Stromal cell of bone marrow (primary cell): ENCODE measurements around the gene CFAP20.

ENCODE experiments used
- DNase-seq: peaks from one replicate; pipeline ENCODE4 v3.0.0-alpha.2; 2012; ENCODE audit warnings: low read depth

CFAP20 gene

DNA sequence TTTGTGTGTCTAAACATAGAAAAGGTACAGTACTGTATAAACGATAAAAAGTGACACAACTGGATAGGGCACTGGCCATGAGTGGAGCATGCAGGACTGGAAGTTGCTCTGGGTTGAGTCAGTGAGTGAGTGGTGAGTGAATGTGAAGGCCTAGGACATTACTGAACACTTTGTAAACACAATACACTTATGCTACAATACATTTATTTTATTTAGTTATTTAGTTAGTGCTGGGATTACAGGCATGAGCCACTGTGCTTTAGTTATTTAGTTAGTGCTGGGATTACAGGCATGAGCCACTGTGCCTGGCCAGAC lies 4.6 kb downstream of the CFAP20 start:
- no peak for DNase-seq

DNA sequence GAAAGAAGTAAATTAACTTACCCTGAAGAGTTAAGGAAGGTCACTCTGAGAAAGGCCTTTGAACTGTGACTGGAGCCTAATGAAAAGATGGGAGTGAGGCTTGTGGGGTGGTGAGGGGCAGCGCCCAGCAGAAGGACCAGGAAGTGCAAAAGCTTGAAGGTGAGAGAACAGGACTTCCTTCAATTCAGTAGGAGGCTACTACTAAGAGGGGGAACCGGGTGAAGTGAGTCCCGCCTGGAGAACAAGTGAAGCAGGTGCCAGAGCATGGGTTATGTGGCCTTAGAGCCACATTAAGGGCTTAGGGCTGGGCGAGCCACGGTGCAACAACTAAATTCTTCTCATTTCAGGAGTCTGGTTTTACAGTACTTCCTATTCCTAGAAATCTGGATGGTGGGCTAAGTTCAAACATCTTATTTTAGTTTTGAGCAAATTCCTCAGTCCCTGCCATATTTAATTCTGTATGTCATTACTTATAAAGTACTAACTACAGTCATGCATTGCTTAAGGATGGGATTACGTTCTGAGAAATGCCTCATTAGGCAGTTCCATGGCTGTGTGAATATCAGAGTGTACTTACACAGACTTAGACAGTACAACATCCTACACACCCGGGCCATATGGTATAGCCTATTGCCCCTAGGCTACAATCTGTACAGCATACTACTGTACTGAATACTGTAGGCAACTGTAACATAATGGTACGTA lies 5.1 kb downstream of the CFAP20 start:
- no peak for DNase-seq

DNA sequence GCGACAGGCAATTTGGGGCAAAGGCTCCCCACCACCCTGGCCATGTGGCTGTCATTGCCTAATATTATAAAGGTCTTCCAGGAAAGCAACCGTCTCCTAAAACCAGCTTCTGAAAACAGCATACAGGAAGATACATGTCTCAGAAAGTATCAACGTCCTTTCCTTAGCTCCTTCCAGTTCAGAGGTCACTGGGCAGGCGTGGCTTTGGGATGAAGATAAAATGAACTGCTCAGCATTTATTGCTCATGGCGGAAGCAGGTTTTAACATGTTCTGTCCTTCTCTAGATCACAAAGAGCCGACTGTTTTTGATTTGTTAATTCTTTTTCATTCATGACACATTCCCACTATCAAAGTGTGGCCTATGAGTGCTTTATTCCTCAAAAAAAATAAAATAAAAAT lies 8.0 kb downstream of the CFAP20 start:
- no peak for DNase-seq

DNA sequence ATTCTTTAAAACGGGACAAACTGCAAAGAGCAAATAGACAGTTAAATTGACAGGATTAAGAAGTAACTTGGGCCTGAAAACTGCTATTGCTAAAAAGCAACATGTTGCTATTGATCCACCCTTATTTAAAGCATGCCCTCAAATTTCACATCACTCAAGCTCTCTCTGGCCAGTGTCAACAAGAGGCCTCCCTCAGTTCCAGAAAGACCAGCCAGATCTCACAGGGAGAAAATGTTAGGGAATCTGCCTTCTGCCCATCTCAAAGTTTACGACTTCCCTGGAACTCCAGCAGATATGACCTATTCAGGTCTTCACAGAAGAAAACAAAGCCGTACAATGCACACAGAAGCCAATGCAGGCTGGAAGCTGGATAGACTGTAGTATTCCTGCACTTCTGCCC lies 8.9 kb downstream of the CFAP20 start:
- DNase-seq: no peak

DNA sequence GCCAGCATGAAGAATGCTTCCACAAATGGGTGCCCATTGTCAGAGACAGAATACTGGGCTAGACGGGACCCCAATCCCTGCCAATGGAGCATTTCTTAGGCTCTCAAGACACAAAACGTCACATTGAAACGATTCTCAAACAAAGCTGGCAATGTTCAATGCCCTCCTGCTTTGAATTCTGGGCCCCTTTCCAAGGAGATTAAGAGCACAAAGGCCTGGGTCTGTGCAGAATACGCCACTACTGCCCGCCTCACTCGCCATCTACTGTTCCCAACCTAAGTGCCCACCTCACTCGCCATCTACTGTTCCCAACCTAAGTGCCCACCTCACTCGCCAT lies 9.7 kb downstream of the CFAP20 start:
- DNase-seq: no peak

DNA sequence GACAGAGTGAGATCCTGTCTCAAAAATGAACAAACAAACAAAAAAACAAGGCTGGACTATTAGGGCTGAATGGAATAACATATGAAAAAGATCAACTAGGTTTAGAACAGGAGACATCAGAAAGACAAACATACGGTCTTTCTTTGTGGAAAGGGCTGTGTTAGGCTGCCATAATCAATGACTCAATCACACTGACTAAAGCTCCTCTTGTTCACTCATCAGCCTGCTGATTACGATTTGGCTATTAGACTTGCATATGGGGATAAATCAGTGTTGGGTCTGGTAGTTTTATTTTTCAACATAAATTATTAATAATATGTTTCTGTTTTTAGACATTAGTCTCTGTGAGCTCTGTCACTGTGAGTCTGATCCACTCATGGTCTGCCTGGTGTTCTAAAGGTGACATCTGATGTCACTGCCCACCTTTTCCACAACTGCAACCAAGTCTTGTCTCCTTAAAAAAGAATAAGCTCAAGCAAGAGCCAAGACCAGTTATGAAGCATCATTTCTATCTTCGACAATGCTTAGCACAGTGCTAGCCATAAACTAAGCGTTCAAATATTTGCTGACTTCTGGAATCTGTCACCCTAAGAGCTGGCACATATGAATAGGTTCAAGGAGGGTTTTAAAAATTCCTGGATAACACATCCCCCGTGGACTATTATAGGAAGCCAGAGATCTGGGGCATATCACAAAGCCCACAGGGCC lies 10.2 kb downstream of the CFAP20 start:
- DNase-seq: no peak

DNA sequence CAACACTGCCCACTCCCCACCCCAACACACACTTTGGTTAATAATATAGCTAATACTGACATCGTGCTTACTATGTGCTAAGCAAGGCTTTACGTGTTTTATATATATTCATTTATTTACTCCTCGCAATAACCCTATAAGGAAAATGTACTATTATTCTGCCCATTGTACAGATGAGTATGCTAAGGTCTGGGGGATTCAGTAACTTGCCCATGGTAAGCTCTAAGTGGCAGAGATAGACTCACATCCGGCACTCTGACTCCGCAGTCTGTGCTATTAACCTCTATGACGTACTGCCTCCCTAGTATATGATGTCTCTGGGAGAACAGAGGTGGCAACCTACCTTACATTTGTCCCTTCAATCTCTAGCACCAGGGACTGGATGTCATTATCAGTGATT lies 12.7 kb downstream of the CFAP20 start:
- DNase-seq: no peak

DNA sequence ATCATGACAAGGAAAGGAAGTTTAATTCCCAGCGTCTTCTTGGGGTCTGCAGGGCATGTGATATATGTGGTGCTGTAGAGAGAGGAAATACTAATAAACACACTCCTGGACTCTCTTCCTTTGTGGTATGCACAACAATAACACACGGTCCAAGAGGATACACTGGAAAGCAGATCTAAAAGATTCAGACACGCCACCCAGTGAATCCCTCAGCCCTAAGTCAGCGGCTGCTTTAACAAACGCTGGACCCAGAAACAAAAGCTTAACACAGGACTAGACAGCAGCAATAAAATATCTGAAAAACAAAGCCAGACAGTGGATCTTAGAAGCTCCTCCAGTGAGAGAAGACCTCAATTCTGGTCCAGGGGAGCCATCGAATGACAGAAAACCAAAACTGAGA lies 13.1 kb downstream of the CFAP20 start:
- no peak for DNase-seq

DNA sequence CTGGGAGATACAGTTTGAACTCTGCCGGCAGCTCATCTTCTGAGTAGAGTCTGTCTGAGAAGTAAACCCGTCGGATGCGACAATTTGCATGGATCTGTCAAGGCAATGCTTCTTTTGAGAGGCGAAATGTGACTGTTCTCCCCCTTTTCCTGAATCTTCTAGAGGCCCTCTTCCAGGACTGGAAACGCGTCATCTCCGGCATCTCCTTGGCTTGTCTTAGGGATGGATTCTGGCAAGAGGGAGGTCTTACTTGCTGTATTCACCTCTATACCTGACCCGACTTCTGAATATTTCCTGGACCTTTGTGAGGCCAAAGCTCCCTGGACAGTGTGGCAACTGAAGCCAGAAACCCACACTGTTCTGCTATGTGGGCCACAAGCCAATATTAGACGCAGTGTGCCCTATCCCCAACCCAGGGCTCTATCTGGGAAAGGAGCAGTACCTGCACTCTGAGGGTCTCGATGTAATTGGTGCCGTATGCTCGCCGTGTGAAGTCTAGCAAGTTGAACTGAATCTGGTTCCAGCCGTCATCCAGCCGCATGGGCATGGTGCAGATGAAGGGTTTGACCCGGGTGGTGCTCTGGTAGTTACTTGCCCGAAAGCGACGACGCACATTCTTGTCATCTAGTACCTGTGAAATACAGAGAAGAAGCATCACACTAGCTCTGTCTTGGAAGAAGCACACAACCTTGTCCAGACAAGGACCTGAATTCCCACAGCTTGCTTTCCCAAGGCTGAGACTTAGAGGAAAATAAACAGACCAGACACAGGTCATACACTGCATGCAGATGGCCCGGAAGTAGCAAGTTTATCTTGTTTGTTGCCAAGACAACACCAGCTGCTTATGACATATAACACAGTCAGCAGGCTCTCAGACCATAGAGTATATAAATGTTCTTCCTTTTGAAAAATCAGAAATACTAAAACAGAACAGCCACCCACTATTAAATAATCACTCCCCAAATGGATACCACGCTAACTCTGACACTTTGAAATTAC lies 14.1 kb downstream of the CFAP20 start:
- DNase-seq: no peak

DNA sequence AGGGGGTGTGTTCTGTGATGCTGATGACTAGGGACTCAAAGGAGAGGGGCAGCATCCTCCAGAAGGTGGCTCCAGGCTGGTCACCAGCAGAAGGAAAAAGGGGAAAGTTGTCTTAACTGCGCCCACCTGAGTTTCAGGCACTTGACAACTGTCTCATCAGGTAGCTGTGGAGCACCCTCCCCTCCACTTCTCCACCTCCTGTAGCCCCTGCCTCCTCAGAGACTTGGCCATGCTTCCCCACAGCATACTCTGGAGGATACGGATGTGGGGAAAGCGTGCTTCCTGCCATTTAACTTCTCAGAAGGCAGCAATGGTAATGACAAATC lies 17.9 kb downstream of the CFAP20 start:
- no peak for DNase-seq

DNA sequence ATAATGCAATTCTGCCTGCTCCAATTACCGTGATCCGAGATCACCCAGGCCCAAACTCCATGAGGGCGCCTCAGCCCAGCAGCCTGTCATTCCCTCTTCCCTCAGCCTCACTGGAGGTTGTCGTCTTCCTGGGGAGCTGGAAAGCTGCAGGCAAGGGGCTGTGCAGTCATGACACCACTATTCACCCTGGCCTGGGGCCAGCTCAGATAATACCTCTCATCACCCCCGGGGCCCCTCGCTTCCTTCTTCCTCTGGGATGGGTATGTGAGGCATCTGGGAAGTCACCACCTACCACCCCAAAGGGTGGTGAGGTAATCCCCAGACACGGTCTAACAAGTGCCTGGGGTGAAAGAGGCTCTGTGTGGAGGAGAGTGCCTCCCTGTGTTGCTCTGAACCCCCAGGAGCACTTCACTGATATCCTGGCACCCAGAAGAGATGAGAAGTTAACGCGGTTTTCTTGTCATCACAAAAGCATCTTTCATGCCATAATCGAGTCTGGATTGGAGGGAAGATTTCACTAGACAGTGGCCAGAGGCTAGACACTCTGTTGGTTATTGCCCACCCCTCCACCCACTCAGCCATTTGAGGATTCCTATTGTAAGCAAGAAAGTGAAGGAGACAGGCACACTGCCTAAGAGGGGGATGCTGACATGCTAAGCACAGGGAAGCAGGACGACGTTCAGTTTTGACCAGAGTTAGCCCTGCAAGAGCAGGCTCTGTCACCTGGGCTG lies 18.4 kb downstream of the CFAP20 start:
- DNase-seq: no peak

DNA sequence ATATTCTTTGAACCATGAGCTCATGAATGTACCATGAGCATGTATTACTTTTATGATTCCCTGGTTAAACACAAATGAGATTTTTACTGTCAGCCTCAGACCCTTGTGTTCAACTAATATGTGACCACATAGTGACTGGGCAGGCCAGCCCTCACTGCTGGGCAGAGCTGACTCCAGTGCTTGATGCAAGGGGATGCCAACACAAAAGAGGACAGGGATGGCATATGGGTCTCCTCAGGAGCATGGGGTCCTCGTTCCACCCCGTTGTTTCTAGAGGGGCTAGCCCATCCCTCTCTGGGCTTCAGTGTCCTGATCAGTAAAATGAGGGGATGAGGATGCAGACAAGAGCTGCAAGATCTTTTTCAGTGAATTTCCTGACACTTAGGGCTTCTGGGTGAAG lies 19.3 kb downstream of the CFAP20 start:
- DNase-seq: no peak

DNA sequence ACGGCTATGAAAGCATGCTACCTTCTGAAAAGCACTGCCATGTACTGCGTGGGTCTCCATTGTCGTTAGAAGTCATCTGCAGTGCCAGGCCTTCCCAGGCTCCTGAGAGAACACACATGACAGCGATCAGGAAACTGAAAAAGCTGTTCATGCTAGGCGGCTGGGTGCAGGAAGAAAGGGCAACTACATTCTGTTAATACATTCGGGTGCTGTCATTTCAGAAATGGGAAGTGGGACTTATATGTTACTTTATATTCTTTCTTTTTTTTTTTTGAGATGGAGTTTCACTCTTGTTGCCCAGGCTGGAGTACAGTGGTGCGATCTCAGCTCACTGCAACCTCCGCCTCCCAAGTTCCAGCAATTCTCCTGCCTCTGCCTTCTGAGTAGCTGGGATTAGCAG lies 19.9 kb downstream of the CFAP20 start:
- no peak for DNase-seq

DNA sequence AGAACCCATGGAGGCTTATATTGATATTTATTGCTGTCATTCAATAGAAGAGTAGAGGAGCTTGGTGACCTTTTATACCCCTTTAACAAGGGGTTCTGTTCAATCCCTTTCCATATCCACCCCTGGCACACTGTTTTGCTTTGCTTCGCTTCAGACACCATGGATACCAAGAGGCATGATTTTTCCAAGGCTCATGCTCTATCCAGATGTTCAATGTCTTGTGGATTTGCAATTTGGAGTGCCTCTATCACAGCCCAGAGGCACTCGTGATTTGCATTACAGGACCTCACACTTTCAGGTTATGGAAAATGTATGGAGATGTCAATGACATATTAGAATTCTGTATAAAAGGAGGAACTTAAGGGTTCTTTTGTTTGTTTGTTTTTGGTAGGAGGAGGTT lies 21.5 kb downstream of the CFAP20 start:
- no peak for DNase-seq

DNA sequence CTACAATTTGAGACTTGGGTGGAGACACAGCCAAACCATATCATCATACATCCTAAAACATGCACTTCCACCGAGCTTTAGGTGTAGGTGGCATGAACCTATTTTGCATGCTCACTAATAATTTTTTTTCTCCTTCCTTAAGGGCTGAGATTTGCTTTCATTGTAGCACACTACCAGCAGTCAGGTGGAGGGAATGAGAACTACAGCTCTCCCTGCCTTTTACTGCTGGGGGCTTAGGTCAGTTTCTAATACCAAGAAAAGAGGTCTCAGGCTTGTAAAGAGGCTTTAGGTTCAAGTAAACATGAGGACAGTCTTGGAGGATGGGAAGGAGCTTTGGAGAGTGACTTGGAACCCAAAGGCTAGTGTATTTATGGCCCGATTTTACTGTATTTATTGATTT lies 22.0 kb downstream of the CFAP20 start:
- no peak for DNase-seq

DNA sequence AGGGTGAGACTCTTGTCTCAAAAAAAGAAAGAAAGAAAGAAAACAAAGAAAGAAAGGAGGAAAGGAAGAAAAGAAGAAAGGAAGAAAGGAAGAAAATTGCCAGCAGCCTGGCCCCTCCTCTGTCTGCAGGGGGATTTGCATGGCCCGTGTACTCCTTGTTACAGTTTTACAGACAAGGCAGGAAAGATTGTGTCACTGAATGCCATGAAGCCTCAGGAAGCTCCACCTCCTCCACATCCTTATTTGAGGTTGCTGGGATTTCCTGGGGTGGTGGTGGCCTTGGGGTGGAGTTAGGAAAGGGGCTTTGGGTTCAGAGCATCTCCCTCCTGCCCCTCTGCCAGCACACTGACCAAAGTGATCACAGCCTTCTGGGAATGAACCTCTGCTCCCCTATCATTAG lies 23.6 kb downstream of the CFAP20 start:
- DNase-seq: no peak

DNA sequence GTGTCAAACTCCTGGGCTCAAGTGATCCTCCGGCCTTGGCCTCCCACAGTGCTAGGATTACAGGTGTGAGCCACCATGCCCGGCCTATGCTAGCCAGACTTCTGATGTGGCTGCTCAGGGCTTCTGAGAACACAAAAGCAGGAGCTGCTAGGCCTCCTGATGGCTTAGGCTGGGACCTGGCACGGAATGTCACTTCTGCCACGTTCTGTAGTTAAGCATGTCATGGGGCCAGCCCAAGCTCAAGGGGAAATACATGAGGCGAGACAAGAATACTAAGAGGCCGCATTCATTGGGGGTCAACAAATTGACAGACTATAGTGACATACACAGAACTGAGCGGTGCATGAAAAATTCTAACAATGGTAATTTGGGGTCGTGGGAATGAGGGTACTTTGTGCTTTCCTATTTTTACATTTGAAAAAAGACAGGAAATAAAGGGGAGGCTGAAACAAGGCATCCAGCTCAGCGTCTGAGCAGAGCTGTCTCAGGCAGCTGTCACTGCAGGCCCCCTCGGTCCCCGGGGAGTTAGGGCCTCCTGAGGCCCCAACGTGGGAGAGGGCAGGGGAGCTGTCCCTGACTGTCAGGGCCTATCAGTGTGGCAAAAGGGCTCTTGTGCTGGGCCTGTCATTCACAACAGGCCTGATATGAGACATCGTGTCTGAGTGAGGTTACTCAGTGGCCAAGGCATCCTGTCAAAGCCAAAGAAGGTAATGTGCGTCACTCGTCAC lies 26.4 kb downstream of the CFAP20 start:
- DNase-seq: no peak

DNA sequence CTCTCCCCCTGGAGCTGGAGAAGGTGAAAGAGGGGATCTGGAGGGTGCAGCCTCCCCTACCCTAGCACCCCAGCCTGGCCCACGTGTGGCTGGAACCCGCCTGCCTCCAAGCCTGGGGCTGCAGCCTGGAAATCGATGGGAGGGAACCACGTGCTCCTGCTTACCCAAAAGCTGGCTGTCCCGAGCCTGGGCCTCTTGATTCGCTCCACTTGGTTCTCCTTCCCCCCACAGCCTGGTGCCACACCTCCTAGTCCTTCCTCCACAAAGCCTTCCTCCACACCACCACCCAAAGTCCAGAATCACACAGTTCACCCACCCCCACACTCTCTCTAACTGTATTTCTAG lies 29.3 kb downstream of the CFAP20 start:
- DNase-seq: no peak

DNA sequence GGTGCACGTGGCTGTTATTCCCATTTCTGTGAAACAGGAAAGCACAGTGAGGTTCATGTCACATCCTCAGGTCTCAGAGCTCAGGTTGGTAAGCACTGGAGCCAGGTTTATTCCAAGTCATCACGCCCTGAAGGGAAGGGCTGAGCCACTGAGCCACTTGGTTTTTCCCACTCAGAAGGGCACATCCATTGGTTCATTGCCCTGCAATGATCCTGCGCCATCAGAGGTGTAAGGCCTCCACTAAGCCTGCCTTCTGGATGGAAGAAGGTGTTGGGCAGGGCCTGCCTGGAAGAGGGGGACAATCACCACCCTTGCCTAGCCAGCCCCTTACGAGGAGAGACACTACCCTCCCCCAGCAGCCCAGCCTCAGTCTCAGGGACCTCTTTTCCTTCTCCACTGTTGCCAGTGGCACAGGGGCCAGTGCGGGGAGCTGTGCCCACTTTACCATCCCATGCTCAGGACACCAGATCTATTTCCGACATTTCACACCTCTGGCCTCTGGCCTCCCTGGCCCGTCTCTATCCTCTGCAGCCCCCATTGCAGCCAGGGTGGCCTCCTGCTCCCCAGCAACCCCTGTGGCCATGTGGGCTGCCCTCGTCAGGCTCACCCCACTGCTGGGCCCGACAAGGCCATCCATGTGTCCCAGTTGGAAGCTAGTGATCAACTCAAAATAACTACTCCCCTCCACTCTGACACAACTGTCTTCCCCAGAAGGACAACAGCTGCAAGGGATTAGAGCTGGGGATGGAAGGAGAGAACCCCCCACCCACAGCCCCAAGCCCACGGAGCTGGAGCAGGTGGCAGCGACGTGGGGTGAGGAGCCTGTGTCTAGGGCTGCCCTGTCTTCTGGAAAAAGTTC lies 29.9 kb downstream of the CFAP20 start:
- no peak for DNase-seq

DNA sequence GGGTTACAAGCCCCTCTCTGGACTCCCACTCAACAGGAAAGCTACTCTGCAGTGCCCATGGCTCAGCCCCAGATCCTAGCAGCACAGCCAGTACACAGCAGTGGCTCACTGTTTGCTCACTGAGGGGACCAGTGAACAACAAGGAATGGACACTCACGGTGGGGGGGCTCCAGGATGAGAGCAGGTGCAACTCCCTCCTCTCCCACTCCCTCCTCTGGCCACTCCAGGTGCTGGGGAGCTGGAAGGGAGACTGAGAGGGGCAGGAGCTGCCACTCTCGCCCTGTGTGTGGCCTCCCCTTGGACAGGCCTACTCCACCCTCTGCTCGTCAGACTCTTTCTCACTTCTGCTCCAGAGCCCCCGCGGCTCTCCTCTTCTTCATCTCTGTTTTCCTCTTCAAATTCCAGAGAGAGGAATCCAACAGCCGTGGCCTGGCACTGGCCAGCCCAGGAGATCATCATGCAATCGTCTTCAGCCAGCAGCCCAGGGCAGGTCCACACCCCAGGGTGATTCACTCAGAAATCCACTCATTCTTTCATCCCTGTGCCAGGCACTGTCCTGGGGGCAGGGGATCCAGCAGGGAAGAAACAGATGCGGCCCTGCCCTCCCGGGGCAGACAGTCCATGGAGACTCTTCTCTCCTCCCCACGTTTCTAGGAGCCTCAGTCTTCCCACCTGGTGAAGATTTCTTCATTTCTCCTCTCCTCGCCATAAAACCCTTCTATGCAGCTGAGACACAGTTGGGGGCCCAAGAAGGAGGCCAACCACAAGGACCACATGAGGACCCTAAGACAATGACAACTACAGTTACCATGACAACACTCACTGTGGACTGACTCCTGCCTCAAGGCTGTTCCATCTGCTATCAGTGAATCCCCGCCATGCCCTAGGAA lies 30.7 kb downstream of the CFAP20 start:
- no peak for DNase-seq
